GM23248 (cell line): ENCODE results near the gene CENPM. TPM values are rescaled to one million over a fixed set of nuclear protein-coding genes. Genes with fewer than 3 reads are reported as not detected.

Experiments
- DNase-seq: peaks from one replicate; pipeline ENCODE4 v3.0.0-alpha.2; 2015
- H2AFZ ChIP-seq: fragments of 200-600 bp; sonication (generic); 2 replicates; pipeline ENCODE4 v1.6.1; 2016; ENCODE audit warnings: antibody characterized with exemption
- H3F3A ChIP-seq: fragments of 200-600 bp; sonication (generic); 2 replicates; pipeline ENCODE4 v1.6.1; 2016; ENCODE audit warnings: mild to moderate bottlenecking, antibody characterized with exemption, mixed run types; ENCODE audit not compliant: insufficient read depth
- H3K27ac ChIP-seq: fragments of 200-600 bp; sonication (generic); 2 replicates; pipeline ENCODE4 v1.5.1; 2016; ENCODE audit warnings: mild to moderate bottlenecking
- H3K27me3 ChIP-seq: fragments of 200-600 bp; sonication (generic); replicated peaks from 2 replicates; pipeline ENCODE4 v1.6.1; 2016; ENCODE audit warnings: mild to moderate bottlenecking; ENCODE audit not compliant: insufficient read depth
- H3K36me3 ChIP-seq: fragments of 200-600 bp; sonication (generic); 2 replicates; pipeline ENCODE4 v1.6.1; 2016; ENCODE audit warnings: low read depth, mild to moderate bottlenecking
- H3K4me1 ChIP-seq: fragments of 200-600 bp; sonication (generic); 2 replicates; pipeline ENCODE4 v1.6.1; 2016; ENCODE audit warnings: mild to moderate bottlenecking; ENCODE audit not compliant: insufficient read depth
- H3K4me2 ChIP-seq: fragments of 200-600 bp; sonication (generic); one replicate; pipeline ENCODE4 v1.6.1; 2016; ENCODE audit warnings: mild to moderate bottlenecking; ENCODE audit not compliant: unreplicated experiment
- H3K4me3 ChIP-seq: fragments of 200-600 bp; sonication (generic); 2 replicates; pipeline ENCODE4 v1.5.1; 2016; ENCODE audit warnings: mild to moderate bottlenecking
- H3K79me2 ChIP-seq: fragments of 200-600 bp; sonication (generic); 2 replicates; pipeline ENCODE4 v1.6.1; 2016; ENCODE audit warnings: mild to moderate bottlenecking; ENCODE audit not compliant: insufficient read depth
- H3K9ac ChIP-seq: fragments of 200-600 bp; sonication (generic); 2 replicates; pipeline ENCODE4 v1.6.1; 2016; ENCODE audit warnings: mild to moderate bottlenecking
- H3K9me2 ChIP-seq: fragments of 200-600 bp; sonication (generic); 2 replicates; pipeline ENCODE4 v1.6.1; 2016; ENCODE audit warnings: mixed run types, mild to moderate bottlenecking, moderate library complexity; ENCODE audit not compliant: insufficient read depth
- H3K9me3 ChIP-seq: fragments of 200-600 bp; sonication (generic); one replicate; pipeline ENCODE4 v1.6.1; 2017; ENCODE audit warnings: low read depth
- H4K20me1 ChIP-seq: fragments of 200-600 bp; sonication (generic); 2 replicates; pipeline ENCODE4 v1.6.0; 2016; ENCODE audit not compliant: insufficient read depth
- EZH2 ChIP-seq: fragments of 200-600 bp; sonication (generic); IDR thresholded peaks from 2 replicates; pipeline ENCODE4 v1.6.1; 2018; ENCODE audit warnings: antibody characterized with exemption, mild to moderate bottlenecking; ENCODE audit not compliant: insufficient read depth, poor library complexity, severe bottlenecking
- EZH2phosphoT487 ChIP-seq: fragments of 200-600 bp; sonication (generic); IDR thresholded peaks from 2 replicates; pipeline ENCODE4 v1.6.1; 2018; ENCODE audit warnings: antibody characterized with exemption, moderate library complexity, mild to moderate bottlenecking, low read depth; ENCODE audit not compliant: insufficient read depth
- WGBS, 2 experiments: methylation state at CpG; one replicate each; pipeline ENCODE4 v1.1.6; 2015 to 2017; ENCODE audit warnings: low lambda C conversion rate in 2 of 2, low coverage in 1 of 2; ENCODE audit errors: missing lambda C conversion rate in 2 of 2; 5-methylcytosine and 5-hydroxymethylcytosine counted together
- in situ Hi-C: fragments of 300-500 bp; cut with MboI; formaldehyde crosslinking; loops from 2 replicates; pipeline ENCODE4 v1.15.0; 2020
- polyA plus RNA-seq: library from polyadenylated mRNA; unstranded; fragments of >200 nt; fragmentation: Nextera tagmentation; extraction: Ambion mirVana; gene quantifications from 2 replicates; pipeline ENCODE4 v1.2.1, GENCODE V29; 2016
- total RNA-seq: library from RNA; depleted of rRNA; stranded (reverse); fragments of >200 nt; shearing (Covaris generic); gene quantifications from 2 replicates; pipeline ENCODE4 v1.2.3, GENCODE V29; 2014

Gene CENPM
- total and polyA plus RNA-seq, 2 experiments from 2014 or later: 5.7 to 18.9 TPM

DNA sequence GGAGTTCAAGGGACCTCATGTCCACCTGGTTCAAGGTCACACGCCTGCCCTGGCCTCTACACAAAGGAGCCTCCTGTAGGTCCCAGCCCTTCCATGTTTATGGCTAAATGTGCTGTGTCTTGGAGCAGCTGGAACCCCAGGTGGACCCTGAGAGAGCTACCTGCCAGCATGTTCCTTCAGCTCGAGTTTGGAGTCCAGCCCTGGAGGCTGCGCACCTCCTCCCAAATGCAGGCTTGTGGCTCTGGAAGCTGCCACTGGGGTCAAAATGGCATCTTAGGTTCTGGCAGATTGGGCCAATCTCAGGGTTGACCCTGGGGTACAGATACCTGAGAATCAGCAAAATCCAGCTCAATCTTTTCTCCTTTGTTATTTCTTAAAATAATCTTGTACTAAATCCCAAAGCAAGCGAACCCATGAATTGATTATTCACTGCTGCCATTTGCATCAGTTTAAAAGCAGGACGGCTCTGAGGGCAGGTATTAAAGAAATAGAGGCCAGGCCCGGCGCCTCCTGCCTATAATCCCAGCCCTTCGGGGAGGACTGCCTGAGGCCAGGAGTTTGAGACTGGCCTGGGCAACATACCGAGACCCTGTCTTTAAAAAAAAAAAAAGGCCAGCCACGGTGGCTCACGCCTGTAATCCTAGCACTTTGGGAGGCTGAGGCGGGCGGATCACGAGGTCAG, 23.2 kb downstream of the CENPM start:
- Histone ChIP-seq H3K4me2 (no peak overlapping the region), H3K4me3 (no peak overlapping the region), H3K4me1 (no peaks in the 10 kb centered on the region), H3K36me3 (no peaks in the 10 kb centered on the region), H3K27ac (no peak overlapping the region), H3K9ac (no peak overlapping the region), H4K20me1 (no peaks in the 10 kb centered on the region), H3K9me3 (no peaks in the 10 kb centered on the region), H3K79me2 (no peaks in the 10 kb centered on the region), H3K9me2 (no peaks in the 10 kb centered on the region), H2AFZ (no peak overlapping the region), H3F3A (no peaks in the 10 kb centered on the region), H3K27me3 (peaks cover 9% of the 10 kb centered on the region)
- no peak for TF ChIP-seq EZH2
- TF ChIP-seq EZH2phosphoT487: no peak
- in situ Hi-C loops: no loop called here
- WGBS, 2 experiments: 87 to 91% methylated on average over 7 to 14 of the region's 14 CpGs
- DNase-seq: no peak

GRCh38 chr22:41922940-41923594, 23.9 kb downstream of the CENPM start:
- no peaks in the 10 kb centered on the region for H3K9me2 ChIP-seq
- 79 to 89% methylated on average over 4 of the region's 4 CpGs for WGBS, 2 experiments
- H4K20me1 ChIP-seq: no peaks in the 10 kb centered on the region
- H3K4me1 ChIP-seq: no peaks in the 10 kb centered on the region
- no peaks in the 10 kb centered on the region for H3K36me3 ChIP-seq
- no peaks in the 10 kb centered on the region for H3K9me3 ChIP-seq
- no peak overlapping the region for H3K4me2 ChIP-seq
- in situ Hi-C loops: no loop called here
- no peak overlapping the region for H3K9ac ChIP-seq
- H2AFZ ChIP-seq: no peak overlapping the region
- no peak for TF ChIP-seq EZH2
- no peak for TF ChIP-seq EZH2phosphoT487
- no peaks in the 10 kb centered on the region for H3F3A ChIP-seq
- H3K79me2 ChIP-seq: no peaks in the 10 kb centered on the region
- DNase-seq: no peak
- H3K27ac ChIP-seq: no peak overlapping the region
- peaks cover 9% of the 10 kb centered on the region for H3K27me3 ChIP-seq
- H3K4me3 ChIP-seq: no peak overlapping the region

DNA sequence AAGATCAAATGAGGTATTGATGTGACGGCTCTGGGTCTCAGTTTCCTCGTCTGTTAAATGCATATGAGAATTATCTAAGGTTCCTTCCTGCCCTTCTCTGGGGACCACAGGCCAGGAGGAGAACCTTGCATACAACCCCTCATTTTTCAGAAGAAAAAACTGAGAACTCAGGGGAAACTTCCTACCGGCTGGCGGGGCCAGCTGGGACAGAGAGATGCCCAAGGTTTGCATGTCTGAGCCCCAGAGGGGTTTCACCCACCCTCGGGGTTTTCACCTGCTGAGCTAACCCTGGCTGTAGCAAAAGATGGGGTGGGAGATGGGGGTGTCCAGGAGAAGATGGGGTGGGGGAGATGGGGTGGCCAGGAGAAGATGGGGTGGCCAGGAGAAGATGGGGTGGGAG, 24.6 kb downstream of the CENPM start:
- Histone ChIP-seq H3K9ac (no peak overlapping the region), H3K4me3 (no peak overlapping the region), H2AFZ (no peak overlapping the region), H3K9me3 (no peaks in the 10 kb centered on the region), H3F3A (no peaks in the 10 kb centered on the region), H3K27me3 (peaks cover 9% of the 10 kb centered on the region), H3K4me2 (no peak overlapping the region), H4K20me1 (no peaks in the 10 kb centered on the region), H3K9me2 (no peaks in the 10 kb centered on the region), H3K27ac (no peak overlapping the region), H3K79me2 (no peaks in the 10 kb centered on the region), H3K4me1 (no peaks in the 10 kb centered on the region), H3K36me3 (no peaks in the 10 kb centered on the region)
- in situ Hi-C loops: no loop called here
- DNase-seq: no peak
- 88 to 89% methylated on average over 5 of the region's 5 CpGs for WGBS, 2 experiments
- TF ChIP-seq EZH2 (no peak), EZH2phosphoT487 (no peak)

DNA sequence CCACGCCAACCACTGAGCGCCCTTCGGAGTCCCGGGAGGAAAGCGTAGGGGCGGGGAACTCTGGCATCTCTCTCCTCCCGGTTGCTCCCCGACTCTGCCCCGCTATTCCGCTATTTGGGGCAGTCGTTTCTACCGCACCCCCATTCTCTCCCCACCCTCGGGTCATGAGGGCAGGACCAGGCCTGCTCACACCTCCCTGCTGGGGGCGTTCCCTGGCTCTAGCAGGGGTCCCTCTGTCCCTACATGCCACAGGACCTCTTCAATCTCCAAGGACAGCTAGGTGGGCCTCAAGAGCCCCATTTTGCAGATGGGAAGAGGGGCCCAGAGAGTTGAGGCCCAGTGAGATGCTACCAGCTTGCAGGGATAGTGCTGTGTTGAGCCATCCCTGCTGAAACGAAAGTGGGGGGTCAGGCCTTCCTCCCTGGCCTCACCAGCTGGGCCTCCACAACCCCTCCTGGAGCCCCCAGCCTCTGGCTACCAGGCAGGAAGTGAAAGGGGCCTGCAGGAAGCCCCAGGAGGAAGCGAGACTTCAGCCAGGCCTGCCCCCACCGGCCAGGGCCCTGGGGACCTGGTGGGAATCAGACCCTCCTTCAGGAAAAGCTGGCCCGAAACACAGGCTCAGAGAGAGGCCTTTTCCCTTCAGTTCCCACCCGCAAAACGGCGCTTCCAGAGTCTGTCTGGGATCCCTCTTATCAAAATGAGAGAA, 26.5 kb downstream of the CENPM start:
- Histone ChIP-seq H3K4me3 (peak overlapping the region; percentile 64; the same call in 1 of the 2 replicates), H3K36me3 (no peaks in the 10 kb centered on the region), H3K9ac (no peak overlapping the region), H2AFZ (peak overlapping the region; percentile 82), H3K27ac (no peak overlapping the region), H3K9me3 (no peaks in the 10 kb centered on the region), H3K4me1 (no peaks in the 10 kb centered on the region), H3K79me2 (no peaks in the 10 kb centered on the region), H3K4me2 (peak overlapping the region; percentile 67), H4K20me1 (no peaks in the 10 kb centered on the region), H3K9me2 (no peaks in the 10 kb centered on the region), H3K27me3 (peaks cover 21% of the 10 kb centered on the region), H3F3A (0 out of 2 replicates have a peak, but pooled peaks cover 12% of the 10 kb centered on the region)
- 65 to 75% methylated on average over 15 to 21 of the region's 21 CpGs for WGBS, 2 experiments
- TF ChIP-seq EZH2phosphoT487: no peak
- no peak for TF ChIP-seq EZH2
- in situ Hi-C loops: no loop called here
- DNase-seq: no peak
